GM21786 (cell line): ENCODE results near the gene HDGFL1.

ENCODE experiments used
- ATAC-seq: cut with Tn5 transposase; IDR thresholded peaks from one replicate; pipeline ENCODE4 v1.9.1; 2021; ENCODE audit not compliant: unreplicated experiment

Gene HDGFL1

GRCh38 chr6:22569281-22570184 lies at the start of gene HDGFL1:
Gene HDGFL1, plus strand, starts transcription at chr6:22569566. Its CDS starts 10 bp downstream, at chr6:22569576.
- no peak for ATAC-seq

GRCh38 chr6:22521035-22521434 lies 48.3 kb upstream of the HDGFL1 start:
- no peak for ATAC-seq

- no peak for ATAC-seq
These were observed 42.6 kb upstream of the HDGFL1 start for GRCh38 chr6:22526736-22527135.

- no peak for ATAC-seq
These were observed 39.5 kb upstream of the HDGFL1 start for GRCh38 chr6:22529866-22530265.

- ATAC-seq = no peak
These were observed 38.9 kb upstream of the HDGFL1 start for GRCh38 chr6:22530506-22530905.

- no peak for ATAC-seq
These were observed 33.2 kb upstream of the HDGFL1 start for GRCh38 chr6:22536122-22536521.

- ATAC-seq = no peak
These were observed 24.9 kb upstream of the HDGFL1 start for GRCh38 chr6:22544476-22544875.

GRCh38 chr6:22545051-22545450 lies 24.3 kb upstream of the HDGFL1 start:
- ATAC-seq = no peak

GRCh38 chr6:22546236-22546635 lies 23.1 kb upstream of the HDGFL1 start:
- ATAC-seq = no peak

- no peak for ATAC-seq
These were observed 18.2 kb upstream of the HDGFL1 start for GRCh38 chr6:22550971-22551670.

GRCh38 chr6:22556266-22556665 lies 13.1 kb upstream of the HDGFL1 start:
- no peak for ATAC-seq

- no peak for ATAC-seq
These were observed 12.4 kb upstream of the HDGFL1 start for GRCh38 chr6:22557007-22557406.

GRCh38 chr6:22558288-22558882 lies 11.0 kb upstream of the HDGFL1 start:
- ATAC-seq = no peak

- ATAC-seq = no peak
These were observed 512 bp upstream of the HDGFL1 start for GRCh38 chr6:22568854-22569253.

- ATAC-seq = no peak
These were observed 802 bp downstream of the HDGFL1 start for GRCh38 chr6:22570185-22570551.

- ATAC-seq = no peak
These were observed 5.8 kb downstream of the HDGFL1 start for GRCh38 chr6:22575190-22575589.

GRCh38 chr6:22579439-22579838 lies 10.1 kb downstream of the HDGFL1 start:
- ATAC-seq = no peak

GRCh38 chr6:22580337-22580736 lies 11.0 kb downstream of the HDGFL1 start:
- ATAC-seq = no peak

GRCh38 chr6:22582417-22583205 lies 13.2 kb downstream of the HDGFL1 start:
- no peak for ATAC-seq

GRCh38 chr6:22583230-22583629 lies 13.9 kb downstream of the HDGFL1 start:
- no peak for ATAC-seq

- no peak for ATAC-seq
These were observed 14.6 kb downstream of the HDGFL1 start for GRCh38 chr6:22583927-22584326.
